Omental fat pad (tissue), 4 donors: ENCODE data around the gene ULK2. TPM values are rescaled to one million over a fixed set of nuclear protein-coding genes. Genes with fewer than 3 reads are reported as not detected.

Experiments
- ATAC-seq: fragments of 150-250 bp; one replicate; pipeline ENCODE4 v1.9.1; 2016; ENCODE audit warnings: mild to moderate bottlenecking, moderate library complexity; ENCODE audit not compliant: low FRiP score
- DNase-seq: peaks from one replicate; pipeline ENCODE4 v3.0.0-alpha.2; 2019; ENCODE audit warnings: low spot score
- total RNA-seq, 4 donors: library from RNA; depleted of rRNA; stranded (reverse); fragments of >200 nt; gene quantifications; one replicate each; pipeline ENCODE4 v1.1.0, GENCODE V29; 2016
- TF ChIP-seq, protein P1 (sequence below), 3 donors: fragments of 450-650 bp; IDR thresholded peaks; one replicate each; pipeline ENCODE4 v1.5.1; 2016 to 2017; ENCODE audit warnings: antibody characterized with exemption in 3 of 3, mild to moderate bottlenecking in 3 of 3, moderate library complexity in 2 of 3

The ULK2 gene
- total RNA-seq, 4 donors from 2014 or later = 18.9 to 35.8 (median 26.5) TPM

DNA sequence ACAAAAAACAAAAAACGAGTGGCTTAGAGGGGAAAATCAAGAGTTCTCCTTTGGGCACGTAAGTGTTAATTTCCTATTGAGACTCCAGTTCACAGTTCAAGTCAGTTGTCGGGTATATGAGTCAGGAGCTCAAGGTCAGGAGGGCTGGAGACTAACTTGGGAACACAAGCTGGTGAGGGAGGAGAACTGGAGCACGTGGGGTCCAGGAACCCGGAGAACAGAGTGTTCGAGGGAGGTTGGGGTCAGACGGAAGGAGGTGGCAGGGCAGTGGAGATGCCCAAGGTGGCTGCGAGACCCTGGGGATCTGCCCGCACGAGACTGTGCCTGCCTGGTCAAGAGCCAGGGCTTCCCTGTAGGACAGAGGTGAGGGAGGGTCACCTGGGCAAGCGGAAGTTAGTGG, 131.7 kb downstream of the ULK2 start:
- DNase-seq = no peak
- TF ChIP-seq, protein P1, sequence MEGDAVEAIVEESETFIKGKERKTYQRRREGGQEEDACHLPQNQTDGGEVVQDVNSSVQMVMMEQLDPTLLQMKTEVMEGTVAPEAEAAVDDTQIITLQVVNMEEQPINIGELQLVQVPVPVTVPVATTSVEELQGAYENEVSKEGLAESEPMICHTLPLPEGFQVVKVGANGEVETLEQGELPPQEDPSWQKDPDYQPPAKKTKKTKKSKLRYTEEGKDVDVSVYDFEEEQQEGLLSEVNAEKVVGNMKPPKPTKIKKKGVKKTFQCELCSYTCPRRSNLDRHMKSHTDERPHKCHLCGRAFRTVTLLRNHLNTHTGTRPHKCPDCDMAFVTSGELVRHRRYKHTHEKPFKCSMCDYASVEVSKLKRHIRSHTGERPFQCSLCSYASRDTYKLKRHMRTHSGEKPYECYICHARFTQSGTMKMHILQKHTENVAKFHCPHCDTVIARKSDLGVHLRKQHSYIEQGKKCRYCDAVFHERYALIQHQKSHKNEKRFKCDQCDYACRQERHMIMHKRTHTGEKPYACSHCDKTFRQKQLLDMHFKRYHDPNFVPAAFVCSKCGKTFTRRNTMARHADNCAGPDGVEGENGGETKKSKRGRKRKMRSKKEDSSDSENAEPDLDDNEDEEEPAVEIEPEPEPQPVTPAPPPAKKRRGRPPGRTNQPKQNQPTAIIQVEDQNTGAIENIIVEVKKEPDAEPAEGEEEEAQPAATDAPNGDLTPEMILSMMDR (IDR thresholded peaks at IDR 0.05) = no peak

DNA sequence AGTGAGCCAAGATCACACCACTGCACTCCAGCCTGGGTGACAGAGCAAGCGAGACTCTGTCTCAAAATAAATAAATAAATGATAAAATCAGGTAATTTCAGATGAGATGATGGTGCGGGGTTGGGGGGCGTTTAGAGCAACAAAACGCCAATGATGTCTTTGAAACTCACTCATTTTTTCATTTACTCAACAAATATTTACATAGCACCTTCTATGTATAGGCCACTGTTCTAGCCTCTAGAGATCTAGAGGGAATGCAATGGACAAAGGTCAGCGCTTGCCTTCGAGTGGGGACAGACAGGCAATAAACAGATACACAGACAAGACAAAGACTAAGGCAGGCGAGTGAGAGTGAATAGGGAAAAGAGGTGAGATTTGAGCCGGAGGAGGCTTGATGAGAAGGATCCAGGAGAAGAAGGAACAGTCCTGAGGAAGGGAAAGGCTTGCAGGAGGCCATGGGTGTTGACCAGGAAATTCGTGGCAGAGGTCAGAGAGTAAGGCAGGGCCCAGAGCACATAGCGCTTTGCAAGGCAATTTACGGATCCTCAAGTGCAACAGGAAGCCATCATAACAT, 133.7 kb downstream of the ULK2 start:
- ATAC-seq (no peak), DNase-seq (no peak)
- TF ChIP-seq, protein P1 (IDR thresholded peaks at IDR 0.05) = no peak

More for the DNA sequence above, 131.7 kb downstream of the ULK2 start:
- ATAC-seq = no peak

DNA sequence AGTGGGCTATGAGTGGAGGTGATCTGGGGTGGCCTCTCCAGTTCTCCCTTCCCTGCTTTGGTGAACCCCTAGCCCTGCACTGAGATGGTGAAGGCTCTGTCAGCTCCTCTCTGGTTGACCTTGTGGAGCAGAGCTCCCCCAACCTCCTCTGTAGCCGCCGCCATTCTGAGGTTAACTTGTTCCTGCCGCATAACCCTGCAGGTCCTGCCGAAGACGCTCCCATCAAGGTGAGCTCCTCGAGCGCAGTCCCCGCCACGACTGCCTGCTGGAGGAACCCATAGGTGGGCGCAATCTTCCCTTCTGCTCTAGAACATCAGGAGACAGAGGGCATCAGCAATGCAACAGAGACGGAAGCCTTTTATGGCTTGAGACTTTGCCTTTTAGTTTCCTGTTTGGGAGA, 136.1 kb downstream of the ULK2 start:
- TF ChIP-seq, protein P1 (IDR thresholded peaks at IDR 0.05) = no peak
- no peak for ATAC-seq
- DNase-seq = no peak

DNA sequence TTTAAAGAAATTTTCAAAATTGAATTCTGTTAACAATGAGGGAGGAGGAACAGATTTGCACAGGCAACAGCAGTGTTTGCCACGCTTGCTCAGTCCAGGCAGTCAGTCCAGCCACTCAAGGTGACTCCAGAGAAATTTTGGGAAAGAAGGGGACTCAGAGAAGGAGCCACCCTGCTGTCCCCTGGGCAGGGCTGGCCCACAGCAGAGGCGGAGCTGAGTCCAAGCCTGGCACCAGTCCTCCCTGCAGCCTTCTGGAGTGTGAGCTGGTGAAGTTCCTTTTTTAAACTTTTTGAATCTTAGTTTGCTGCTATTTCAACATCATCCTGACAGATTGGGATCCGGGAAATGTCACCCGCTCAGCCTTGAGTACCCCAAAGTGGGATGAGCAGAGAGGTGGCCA, 136.9 kb downstream of the ULK2 start:
- ATAC-seq = no peak
- TF ChIP-seq, protein P1 (IDR thresholded peaks at IDR 0.05) = no peak
- no peak for DNase-seq

DNA sequence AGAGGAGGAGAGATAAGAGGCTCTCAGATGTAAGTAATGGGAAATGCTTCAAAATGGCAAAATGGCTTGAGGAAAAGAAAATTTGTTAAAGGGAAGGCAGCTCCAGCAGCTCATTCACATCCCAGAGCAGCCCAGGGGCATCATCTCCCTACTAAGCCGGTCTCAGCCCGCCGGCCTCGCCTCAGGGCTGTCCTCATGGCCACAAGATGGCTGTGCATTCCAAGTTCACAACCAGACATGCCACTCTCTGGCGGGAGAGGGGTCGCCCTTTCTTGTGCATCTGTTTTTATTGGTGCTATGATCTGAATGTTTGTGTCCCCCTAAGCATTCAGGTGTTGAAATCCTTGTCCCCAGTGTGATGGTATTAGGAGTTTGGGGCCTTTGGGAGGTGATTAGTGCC, 137.8 kb downstream of the ULK2 start:
- ATAC-seq = no peak

DNA sequence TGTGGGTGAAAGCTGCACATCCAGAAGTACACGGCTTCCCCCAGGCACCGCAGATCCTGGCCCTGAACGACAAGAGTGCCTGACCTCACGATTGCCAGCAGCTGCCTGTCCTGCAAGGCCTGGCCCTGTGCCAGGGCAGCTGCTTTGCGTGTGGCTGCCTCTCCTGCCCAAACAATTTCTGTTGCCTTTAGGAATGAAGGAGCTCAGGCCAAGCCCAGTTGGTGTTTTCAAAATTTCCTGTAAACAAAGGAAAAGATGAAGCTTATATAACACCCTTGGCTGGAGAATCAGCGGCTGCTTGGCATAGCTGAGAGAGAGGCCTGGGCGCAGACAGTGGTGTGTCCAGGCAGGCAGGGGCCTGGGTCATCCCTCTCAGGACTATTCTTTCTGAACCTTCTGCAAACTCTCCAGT, 139.6 kb downstream of the ULK2 start:
- TF ChIP-seq, protein P1 (IDR thresholded peaks at IDR 0.05) = no peak
- ATAC-seq = peak; percentile 55
- DNase-seq = peak; percentile 64

More for the DNA sequence above, 137.8 kb downstream of the ULK2 start:
- TF ChIP-seq, protein P1 (IDR thresholded peaks at IDR 0.05) = no peak
- no peak for DNase-seq

DNA sequence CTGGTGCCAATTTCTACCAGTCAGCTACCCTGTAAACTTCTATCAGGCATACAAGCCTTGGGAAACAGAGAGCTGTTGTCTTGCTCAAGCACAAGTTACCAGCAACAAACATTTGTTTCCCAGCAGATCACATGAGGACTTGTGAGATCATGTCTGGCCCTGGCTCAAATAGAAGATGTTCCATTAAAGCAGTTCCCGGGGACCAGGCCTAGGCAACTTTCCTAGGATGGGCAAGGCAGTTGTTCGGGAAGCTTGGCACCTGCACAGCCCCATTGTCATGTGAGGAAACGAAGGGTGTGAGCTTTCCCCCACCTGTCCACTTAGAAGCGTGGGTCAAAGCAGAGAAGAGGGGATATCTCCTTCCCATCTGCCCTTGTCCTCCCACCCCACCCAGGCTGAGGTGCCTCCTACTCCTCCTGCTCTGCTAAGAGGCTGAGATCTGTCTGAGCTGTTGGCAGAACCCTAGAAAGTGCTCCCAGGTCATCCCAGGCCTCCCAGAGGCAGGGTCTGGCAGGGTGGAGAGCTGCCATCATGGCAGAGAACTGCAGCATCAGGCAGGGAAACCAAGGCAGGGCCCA, 140.1 kb downstream of the ULK2 start:
- DNase-seq (peak; percentile 73), ATAC-seq (peak; percentile 75)
- TF ChIP-seq, protein P1 (IDR thresholded peaks at IDR 0.05) = no peak
